GM18507 (cell line): ENCODE results near the gene RPS2.
A peak's percentile ranks its signal among the peaks of the same experiment; 100 is the strongest.

ENCODE experiments used
- DNase-seq: peaks from one replicate; pipeline ENCODE4 v3.0.0; 2011; ENCODE audit warnings: low read depth; ENCODE audit not compliant: insufficient read length; ENCODE audit errors: extremely low spot score
- FAIRE-seq: peaks from 2 replicates; lab custom pipeline; 2011; peaks lifted over from hg19 to GRCh38; lab: Jason Lieb, UNC

RPS2 gene

GRCh38 chr16:1983544-1984346 lies 19.1 kb upstream of the RPS2 start, which contains the start of gene GFER:
TSS of gene GFER (plus strand) at chr16:1984193. CDS start at chr16:1984219, 26 bp downstream.
- DNase-seq (peak; percentile 81), FAIRE-seq (peak; percentile 92)

GRCh38 chr16:1982991-1983543 lies 18.4 kb upstream of the RPS2 start:
- no peak for DNase-seq
- no peak for FAIRE-seq

- DNase-seq (no peak), FAIRE-seq (no peak)
These were observed 17.4 kb upstream of the RPS2 start for GRCh38 chr16:1982013-1982433.

- DNase-seq = no peak
- FAIRE-seq = no peak
These were observed 16.8 kb upstream of the RPS2 start, which contains the start of gene NOXO1 for GRCh38 chr16:1981398-1981836. TSS of gene NOXO1 (minus strand) at chr16:1981469. CDS start at chr16:1981179, 290 bp downstream.

- no peak for FAIRE-seq
- no peak for DNase-seq
These were observed 16.1 kb upstream of the RPS2 start for GRCh38 chr16:1980770-1981087.

GRCh38 chr16:1980030-1980769 lies 15.6 kb upstream of the RPS2 start:
- no peak for FAIRE-seq
- no peak for DNase-seq

- DNase-seq (no peak), FAIRE-seq (no peak)
These were observed 14.8 kb upstream of the RPS2 start for GRCh38 chr16:1979271-1980029.

GRCh38 chr16:1978476-1979120 lies 14.0 kb upstream of the RPS2 start:
- FAIRE-seq (no peak), DNase-seq (no peak)

GRCh38 chr16:1977875-1978268 lies 13.2 kb upstream of the RPS2 start:
- FAIRE-seq = no peak
- DNase-seq = no peak

GRCh38 chr16:1976951-1977874 lies 12.6 kb upstream of the RPS2 start:
- FAIRE-seq (no peak), DNase-seq (no peak)

- FAIRE-seq = no peak
- no peak for DNase-seq
These were observed 11.5 kb upstream of the RPS2 start for GRCh38 chr16:1976216-1976520.

- FAIRE-seq = no peak
These were observed 11.0 kb upstream of the RPS2 start for GRCh38 chr16:1975432-1976215.

GRCh38 chr16:1974157-1975070 lies 9.8 kb upstream of the RPS2 start:
- DNase-seq (no peak), FAIRE-seq (no peak)

More at GRCh38 chr16:1975432-1976215, 11.0 kb upstream of the RPS2 start:
- no peak for DNase-seq

- no peak for DNase-seq
- no peak for FAIRE-seq
These were observed 9.0 kb upstream of the RPS2 start for GRCh38 chr16:1973461-1974156.

- DNase-seq (no peak), FAIRE-seq (no peak)
These were observed 7.9 kb upstream of the RPS2 start for GRCh38 chr16:1972490-1972877.

GRCh38 chr16:1971796-1972489 lies 7.3 kb upstream of the RPS2 start, which contains the start of gene TBL3:
TSS of gene TBL3 (plus strand) at chr16:1972053. CDS start at chr16:1972165, 112 bp downstream.
- FAIRE-seq = peak; percentile 98
- DNase-seq = peak; percentile 88
